ENCODE measurements around the gene CCDC148.

CCDC148 gene

GRCh38 chr2:158456309-158457066, at the start of gene CCDC148, which contains the start of gene PKP4:
CCDC148 (minus strand) TSS chr2:158456753; CDS start chr2:158456439, 314 bp downstream.
PKP4 (plus strand) TSS chr2:158456952; CDS start chr2:158533185, 76,233 bp downstream.
- peak; percentile 18 for TF ChIP-seq CTCF (IDR thresholded peaks at IDR 0.05; ENCODE audit: low read length, missing control alignments)
- H3K4me3 ChIP-seq (replicated peaks; ENCODE audit: low read depth, low read length): peak within 1 kb of the TSS; percentile 76
- DNase-seq (ENCODE audit: low read depth): peak; percentile 89

DNA sequence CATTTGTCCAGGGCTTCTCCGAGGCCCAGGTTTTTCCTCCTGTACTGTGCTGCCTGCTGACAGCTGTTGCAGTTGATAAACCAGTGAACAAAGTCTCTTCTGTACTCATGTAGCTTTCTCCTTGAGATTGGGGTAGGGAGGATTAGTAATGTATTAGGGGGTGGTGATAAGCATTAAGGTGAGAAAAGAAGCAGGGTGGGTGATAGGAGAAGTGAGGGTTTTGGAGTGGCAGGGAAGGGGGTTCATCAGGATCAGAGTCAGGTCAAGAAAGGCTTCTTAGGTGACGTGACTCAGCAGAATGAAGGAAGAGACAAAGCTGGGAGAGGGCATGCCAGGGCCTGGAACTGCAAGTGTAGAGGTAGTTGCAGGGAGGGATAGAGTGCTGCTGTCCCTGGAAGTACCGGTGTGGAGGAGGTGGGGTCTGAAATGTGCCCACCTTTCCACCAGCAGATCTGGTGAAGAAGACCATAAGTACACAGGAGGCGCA, 48.9 kb upstream of the CCDC148 start:
- DNase-seq (ENCODE audit: low read depth): no peak
- no peak overlapping the region for H3K4me3 ChIP-seq (replicated peaks; ENCODE audit: low read depth, low read length)
- no peak for TF ChIP-seq CTCF (IDR thresholded peaks at IDR 0.05; ENCODE audit: low read length, missing control alignments)

- no peak for TF ChIP-seq CTCF (IDR thresholded peaks at IDR 0.05; ENCODE audit: low read length, missing control alignments)
- DNase-seq (ENCODE audit: low read depth): no peak
- no peak overlapping the region for H3K4me3 ChIP-seq (replicated peaks; ENCODE audit: low read depth, low read length)
Observed at GRCh38 chr2:158504088-158504487, 47.5 kb upstream of the CCDC148 start.

DNA sequence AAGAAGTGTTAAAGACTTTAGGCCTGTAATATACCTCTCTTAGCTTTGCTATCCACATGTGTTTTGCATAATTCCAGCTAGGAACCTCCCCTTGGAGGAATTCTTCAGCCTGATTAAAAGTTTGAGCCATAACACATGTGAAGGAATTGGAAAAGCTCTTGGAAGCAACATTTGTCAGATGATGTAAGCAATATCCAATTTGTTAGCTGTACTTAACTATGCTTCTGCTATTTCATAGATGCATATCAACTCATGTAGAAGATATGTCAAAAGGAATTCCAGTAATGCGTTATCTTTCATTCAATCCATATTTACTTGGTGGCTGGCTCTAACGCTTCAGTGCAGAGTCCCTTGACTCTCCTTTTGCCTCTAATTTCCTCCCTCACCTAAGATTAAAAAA, 46.4 kb upstream of the CCDC148 start:
- no peak for TF ChIP-seq CTCF (IDR thresholded peaks at IDR 0.05; ENCODE audit: low read length, missing control alignments)
- no peak overlapping the region for H3K4me3 ChIP-seq (replicated peaks; ENCODE audit: low read depth, low read length)
- peak; percentile 56 for DNase-seq (ENCODE audit: low read depth)

GRCh38 chr2:158501301-158501700, 44.7 kb upstream of the CCDC148 start:
- no peak for DNase-seq (ENCODE audit: low read depth)
- H3K4me3 ChIP-seq (replicated peaks; ENCODE audit: low read depth, low read length): no peak overlapping the region
- no peak for TF ChIP-seq CTCF (IDR thresholded peaks at IDR 0.05; ENCODE audit: low read length, missing control alignments)

GRCh38 chr2:158500333-158500732, 43.8 kb upstream of the CCDC148 start:
- DNase-seq (ENCODE audit: low read depth): no peak
- TF ChIP-seq CTCF (IDR thresholded peaks at IDR 0.05; ENCODE audit: low read length, missing control alignments): no peak
- no peak overlapping the region for H3K4me3 ChIP-seq (replicated peaks; ENCODE audit: low read depth, low read length)

- DNase-seq (ENCODE audit: low read depth): no peak
- H3K4me3 ChIP-seq (replicated peaks; ENCODE audit: low read depth, low read length): no peak overlapping the region
- TF ChIP-seq CTCF (IDR thresholded peaks at IDR 0.05; ENCODE audit: low read length, missing control alignments): no peak
Observed at GRCh38 chr2:158499383-158499782, 42.8 kb upstream of the CCDC148 start.

Data from fibroblast of pulmonary artery (primary cell).